Keratinocyte (primary cell): Measurements from ENCODE around the gene PPM1B. TPM values are rescaled to one million over a fixed set of nuclear protein-coding genes. Genes with fewer than 3 reads are reported as not detected.
A peak's percentile ranks its signal among the peaks of the same experiment; 100 is the strongest.

Source experiments
- DNase-seq: peaks from one replicate; pipeline ENCODE4 v3.0.0-alpha.2; 2011; ENCODE audit warnings: low read depth, missing footprints, low spot score
- FAIRE-seq: peaks from 2 replicates; lab custom pipeline; 2011; peaks lifted over from hg19 to GRCh38; lab: Jason Lieb, UNC
- H2AFZ ChIP-seq: 2 replicates; pipeline ENCODE4 v1.6.0; 2012; ENCODE audit warnings: low read length, control low read depth, inconsistent platforms; ENCODE audit not compliant: control insufficient read depth
- H3K27ac ChIP-seq: 2 replicates; pipeline ENCODE4 v1.5.1; 2011; ENCODE audit warnings: low read length; ENCODE audit not compliant: control insufficient read depth, insufficient read depth
- H3K27me3 ChIP-seq: 3 replicates; pipeline ENCODE4 v1.6.0; 2011; ENCODE audit warnings: low read length; ENCODE audit not compliant: control insufficient read depth, insufficient read depth; ENCODE audit errors: extremely low read depth
- H3K36me3 ChIP-seq, 2 experiments: 2 replicates in 1 of 2; 3 replicates in 1 of 2; pipeline ENCODE4 v1.5.1; 2011; ENCODE audit warnings: low read length in 2 of 2, mild to moderate bottlenecking in 1 of 2; ENCODE audit not compliant: control insufficient read depth in 2 of 2, insufficient read depth in 2 of 2; ENCODE audit errors: extremely low read depth in 1 of 2
- H3K4me1 ChIP-seq: 3 replicates; pipeline ENCODE4 v1.5.1; 2011; ENCODE audit warnings: low read length; ENCODE audit not compliant: control insufficient read depth, insufficient read depth; ENCODE audit errors: extremely low read depth
- H3K4me2 ChIP-seq: 3 replicates; pipeline ENCODE4 v1.6.0; 2011; ENCODE audit warnings: low read depth, low read length; ENCODE audit not compliant: control insufficient read depth, insufficient read depth; ENCODE audit errors: extremely low read depth
- H3K4me3 ChIP-seq, 3 experiments: fragments of 200-600 bp in 1 of 3; sonication (generic) in 1 of 3; 2 replicates in 2 of 3; 3 replicates in 1 of 3; pipeline ENCODE4 v1.5.1; 2011 to 2016; ENCODE audit warnings: low read length in 3 of 3, mild to moderate bottlenecking in 3 of 3, control low read depth in 2 of 3, inconsistent platforms in 1 of 3, low read depth in 1 of 3, mixed read lengths in 1 of 3, mixed run types in 1 of 3, moderate library complexity in 1 of 3; ENCODE audit not compliant: control insufficient read depth in 2 of 3, insufficient read depth in 2 of 3; ENCODE audit errors: extremely low read depth in 1 of 3
- H3K79me2 ChIP-seq: 2 replicates; pipeline ENCODE4 v1.6.0; 2012; ENCODE audit warnings: low read length; ENCODE audit not compliant: control insufficient read depth, insufficient read depth
- H3K9ac ChIP-seq: 3 replicates; pipeline ENCODE4 v1.6.0; 2011; ENCODE audit warnings: low read length; ENCODE audit not compliant: control insufficient read depth, insufficient read depth; ENCODE audit errors: extremely low read depth
- H3K9me1 ChIP-seq: 3 replicates; pipeline ENCODE4 v1.6.0; 2011; ENCODE audit warnings: low read length; ENCODE audit not compliant: control insufficient read depth, insufficient read depth; ENCODE audit errors: extremely low read depth
- H3K9me3 ChIP-seq: 2 replicates; pipeline ENCODE4 v1.5.1; 2012; ENCODE audit warnings: low read depth, low read length; ENCODE audit not compliant: control insufficient read depth
- H4K20me1 ChIP-seq: 3 replicates; pipeline ENCODE4 v1.6.0; 2011; ENCODE audit warnings: low read length; ENCODE audit not compliant: control insufficient read depth, insufficient read depth; ENCODE audit errors: extremely low read depth
- EZH2 ChIP-seq: IDR thresholded peaks from one replicate; pipeline ENCODE4 v1.6.1; 2012; ENCODE audit warnings: inconsistent platforms, mild to moderate bottlenecking, low read length, moderate library complexity
- dilution Hi-C: fragments of 300-500 bp; cut with MboI; formaldehyde crosslinking; loops from one replicate; pipeline ENCODE4 v1.7.0; 2020; ENCODE audit warnings: low sequenced_read_pairs; ENCODE audit not compliant: extremely low pct_ligation_motif_present
- polyA plus RNA-seq, 5 experiments: library from polyadenylated mRNA; depleted of rRNA in 3 of 5; stranded (reverse) in 3 of 5; stranded (forward) in 1 of 5; unstranded in 1 of 5; fragments of >200 nt; gene quantifications; 1 replicate in 1 of 5; 2 replicates in 3 of 5; 3 replicates in 1 of 5; pipeline versions ENCODE4 v1.2.1 to v1.2.3, GENCODE V29; 2011 to 2012; ENCODE audit warnings: missing spikeins in 2 of 5, low read depth in 1 of 5, low replicate concordance in 1 of 5
- TF ChIP-seq, protein P1 (sequence below), 3 experiments: IDR thresholded peaks in 1 of 3; conservative IDR thresholded peaks in 1 of 3; optimal IDR thresholded peaks in 1 of 3; 2 replicates in 2 of 3; 3 replicates in 1 of 3; pipeline versions ENCODE3 to v1.5.1; 2011; ENCODE audit warnings: low read length in 3 of 3, mild to moderate bottlenecking in 3 of 3, moderate library complexity in 2 of 3, control low read depth in 1 of 3, inconsistent platforms in 1 of 3; ENCODE audit not compliant: insufficient read depth in 2 of 3; ENCODE audit errors: extremely low read depth in 1 of 3

PPM1B gene
- polyA plus RNA-seq, 1 donor (not counting 4 experiments of a cell fraction or from before 2014, with no cell fraction given), result 34.5 TPM

DNA sequence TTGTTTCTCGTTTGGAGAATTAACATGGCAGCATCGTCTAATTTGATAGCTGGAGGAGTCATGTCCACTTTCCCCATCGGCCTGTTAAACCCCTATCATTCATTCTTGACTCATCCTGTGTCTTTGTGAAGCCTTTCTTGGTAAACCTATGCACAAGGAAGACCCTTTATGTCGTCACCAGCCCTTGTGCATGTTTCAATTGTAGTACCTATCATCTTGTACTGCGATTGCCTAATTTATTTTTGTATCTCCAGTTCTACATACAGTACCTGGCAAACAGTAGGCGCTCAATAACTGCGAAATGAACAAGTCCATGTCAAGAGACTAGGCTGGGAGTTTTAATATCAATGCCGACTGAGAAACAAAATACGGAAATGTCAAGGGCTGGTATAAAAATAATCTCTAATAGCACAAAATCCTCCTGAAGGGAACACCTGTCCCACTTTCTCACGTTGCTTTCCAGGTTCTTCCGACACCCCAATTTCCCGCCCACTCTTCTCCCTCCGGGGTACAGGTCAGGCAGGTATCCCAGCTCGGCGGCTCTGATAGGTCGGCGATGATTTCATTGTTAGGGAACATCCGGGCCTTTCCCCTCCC, 1.3 kb upstream of the PPM1B start:
- Histone ChIP-seq H3K4me1 (peaks cover 16% of the 10 kb centered on the region), H3K36me3 (no peaks in the 10 kb centered on the region), H3K9ac (peak overlapping the region; percentile 98), H3K4me3 (peak overlapping the region; percentile 50 to 95 (median 92)), H3K27me3 (no peaks in the 10 kb centered on the region), H3K27ac (peak overlapping the region; percentile 100), H2AFZ (peak overlapping the region; percentile 88), H3K79me2 (peaks cover 35% of the 10 kb centered on the region), H3K4me2 (peak overlapping the region; percentile 94), H4K20me1 (peaks cover 3% of the 10 kb centered on the region), H3K9me1 (no peaks in the 10 kb centered on the region), H3K9me3 (no peaks in the 10 kb centered on the region)
- DNase-seq (no peak), FAIRE-seq (no peak)
- dilution Hi-C loops, result no loop called here
- no peak for TF ChIP-seq EZH2
- TF ChIP-seq, protein P1, sequence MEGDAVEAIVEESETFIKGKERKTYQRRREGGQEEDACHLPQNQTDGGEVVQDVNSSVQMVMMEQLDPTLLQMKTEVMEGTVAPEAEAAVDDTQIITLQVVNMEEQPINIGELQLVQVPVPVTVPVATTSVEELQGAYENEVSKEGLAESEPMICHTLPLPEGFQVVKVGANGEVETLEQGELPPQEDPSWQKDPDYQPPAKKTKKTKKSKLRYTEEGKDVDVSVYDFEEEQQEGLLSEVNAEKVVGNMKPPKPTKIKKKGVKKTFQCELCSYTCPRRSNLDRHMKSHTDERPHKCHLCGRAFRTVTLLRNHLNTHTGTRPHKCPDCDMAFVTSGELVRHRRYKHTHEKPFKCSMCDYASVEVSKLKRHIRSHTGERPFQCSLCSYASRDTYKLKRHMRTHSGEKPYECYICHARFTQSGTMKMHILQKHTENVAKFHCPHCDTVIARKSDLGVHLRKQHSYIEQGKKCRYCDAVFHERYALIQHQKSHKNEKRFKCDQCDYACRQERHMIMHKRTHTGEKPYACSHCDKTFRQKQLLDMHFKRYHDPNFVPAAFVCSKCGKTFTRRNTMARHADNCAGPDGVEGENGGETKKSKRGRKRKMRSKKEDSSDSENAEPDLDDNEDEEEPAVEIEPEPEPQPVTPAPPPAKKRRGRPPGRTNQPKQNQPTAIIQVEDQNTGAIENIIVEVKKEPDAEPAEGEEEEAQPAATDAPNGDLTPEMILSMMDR (optimal IDR thresholded peaks at IDR 0.05 in 1 of 3, IDR thresholded peaks at IDR 0.05 in 1 of 3, conservative IDR thresholded peaks at IDR 0.05 in 1 of 3; ENCODE audit: extremely low read depth in 1 of 3, insufficient read depth in 2 of 3, low read length in 3 of 3), result no peak

DNA sequence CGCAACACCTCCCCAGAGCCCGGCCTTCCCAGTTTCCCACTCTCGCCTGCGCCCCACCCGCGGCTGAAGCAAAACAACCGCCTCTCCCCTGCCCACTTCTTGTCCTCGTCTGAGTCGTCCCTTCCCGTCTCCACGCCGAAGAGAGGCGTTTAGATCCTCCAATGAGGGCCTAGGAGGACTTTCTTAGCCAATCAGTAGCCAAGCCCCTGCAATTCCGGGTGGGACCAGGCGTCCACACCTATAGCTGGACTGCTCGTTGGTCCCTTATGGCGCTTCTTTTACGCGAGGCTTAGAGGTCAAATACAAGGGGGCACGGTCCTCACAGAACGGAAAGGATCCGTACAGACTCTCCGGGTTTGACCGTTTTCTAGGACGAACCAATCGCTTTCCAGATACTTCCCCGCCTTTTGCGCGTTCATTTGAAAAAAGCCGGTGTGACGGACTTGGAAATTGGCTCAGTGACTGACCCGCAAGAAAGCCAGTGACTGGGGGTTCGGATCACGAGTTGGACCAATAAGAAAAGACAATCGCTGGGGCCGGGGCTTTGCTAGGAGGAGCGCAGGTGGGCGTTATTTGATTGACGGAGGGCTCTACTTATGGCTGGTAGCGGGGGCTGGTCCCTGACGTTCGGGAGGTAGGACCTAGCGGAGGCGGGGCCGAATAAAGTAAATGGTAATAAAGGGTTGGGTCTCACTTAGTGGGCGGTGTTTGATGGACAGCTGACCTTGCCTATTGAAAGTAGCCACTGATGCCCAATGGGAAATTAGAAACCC, 581 bp upstream of the PPM1B start:
- FAIRE-seq (peak; percentile 77), DNase-seq (peak; percentile 96)
- peak overlapping the region; percentile 50 to 95 (median 92) for H3K4me3 ChIP-seq
- no peak for TF ChIP-seq EZH2
- TF ChIP-seq, protein P1 (optimal IDR thresholded peaks at IDR 0.05 in 1 of 3, IDR thresholded peaks at IDR 0.05 in 1 of 3, conservative IDR thresholded peaks at IDR 0.05 in 1 of 3; ENCODE audit: extremely low read depth in 1 of 3, insufficient read depth in 2 of 3, low read length in 3 of 3), result no peak
- peak overlapping the region; percentile 98 for H3K9ac ChIP-seq
- H3K9me1 ChIP-seq, result no peaks in the 10 kb centered on the region
- no peaks in the 10 kb centered on the region for H3K36me3 ChIP-seq
- dilution Hi-C loops, result no loop called here
- H3K9me3 ChIP-seq, result no peaks in the 10 kb centered on the region
- H4K20me1 ChIP-seq, result peaks cover 3% of the 10 kb centered on the region
- peak overlapping the region; percentile 95 for H2AFZ ChIP-seq
- H3K4me2 ChIP-seq, result peak overlapping the region; percentile 94
- no peaks in the 10 kb centered on the region for H3K27me3 ChIP-seq
- peaks cover 41% of the 10 kb centered on the region for H3K79me2 ChIP-seq
- peaks cover 17% of the 10 kb centered on the region for H3K4me1 ChIP-seq
- peak overlapping the region; percentile 100 for H3K27ac ChIP-seq
